T-helper 17 cell (primary cell): ENCODE measurements around the gene TMTC2. TPM values are rescaled to one million over a fixed set of nuclear protein-coding genes. Genes with fewer than 3 reads are reported as not detected.
A peak's percentile ranks its signal among the peaks of the same experiment; 100 is the strongest.

Experiments
- ATAC-seq: fragments of 150-1000 bp; cut with Tn5 transposase; 2 replicates; pipeline ENCODE4 v1.10.0; 2021; ENCODE audit warnings: mild to moderate bottlenecking, moderate library complexity
- DNase-seq, 3 donors: peaks; one replicate each; pipeline versions ENCODE4 v3.0.0 to v3.0.0-alpha.2; 2020 to 2021
- H3K9me3 ChIP-seq: one replicate; pipeline ENCODE4 v1.7.0; 2013; ENCODE audit warnings: low read length, mild to moderate bottlenecking; ENCODE audit not compliant: control insufficient read depth, poor library complexity, severe bottlenecking
- H3K27ac Mint-ChIP-seq: one replicate; pipeline ENCODE4 v1.8.0; 2022; ENCODE audit warnings: mild to moderate bottlenecking, moderate library complexity, mixed read lengths
- H3K27me3 Mint-ChIP-seq: one replicate; pipeline ENCODE4 v1.8.0; 2022; ENCODE audit warnings: mixed read lengths
- H3K36me3 Mint-ChIP-seq: one replicate; pipeline ENCODE4 v1.8.0; 2022; ENCODE audit warnings: low read depth, mixed read lengths
- H3K4me1 Mint-ChIP-seq: one replicate; pipeline ENCODE4 v1.8.0; 2022; ENCODE audit warnings: mild to moderate bottlenecking, mixed read lengths
- H3K4me3 Mint-ChIP-seq: one replicate; pipeline ENCODE4 v1.8.0; 2022; ENCODE audit warnings: mild to moderate bottlenecking, moderate library complexity, mixed read lengths
- total RNA-seq, 4 donors: library from RNA in 2 of 4; stranded (reverse) in 2 of 4; gene quantifications; one replicate each; pipeline ENCODE4 v1.2.3 and lab custom pipeline; 2022 to 2026

TMTC2 gene
- total RNA-seq, 2 donors from 2014 or later, result 6.0 to 6.2 TPM

DNA sequence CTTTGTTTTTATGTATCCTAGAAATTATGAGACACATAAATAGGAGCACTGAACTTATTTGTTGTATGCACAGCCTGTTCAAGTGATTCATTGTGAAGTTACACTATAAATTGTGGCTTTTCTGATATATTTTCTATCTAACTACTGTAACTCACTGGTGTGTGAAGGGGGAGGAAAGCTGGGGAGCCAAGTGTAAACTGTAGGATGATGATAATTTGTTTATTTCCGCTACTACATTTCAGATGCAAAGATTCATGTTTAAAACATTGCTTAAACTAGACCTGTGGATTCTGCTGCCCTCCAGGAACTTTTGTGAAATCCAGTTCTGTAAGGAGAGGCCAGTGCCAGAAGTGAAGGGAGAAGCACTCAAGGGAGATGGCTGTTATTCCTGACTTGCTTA, 3.3 kb downstream of the TMTC2 start:
- Mint-ChIP-seq H3K27me3 (no peaks in the 10 kb centered on the region), H3K27ac (peak overlapping the region; percentile 24), H3K36me3 (no peaks in the 10 kb centered on the region), H3K4me1 (peaks cover 20% of the 10 kb centered on the region), H3K4me3 (no peak overlapping the region)
- no peaks in the 10 kb centered on the region for H3K9me3 ChIP-seq
- ATAC-seq (no peak), DNase-seq (no peak)

DNA sequence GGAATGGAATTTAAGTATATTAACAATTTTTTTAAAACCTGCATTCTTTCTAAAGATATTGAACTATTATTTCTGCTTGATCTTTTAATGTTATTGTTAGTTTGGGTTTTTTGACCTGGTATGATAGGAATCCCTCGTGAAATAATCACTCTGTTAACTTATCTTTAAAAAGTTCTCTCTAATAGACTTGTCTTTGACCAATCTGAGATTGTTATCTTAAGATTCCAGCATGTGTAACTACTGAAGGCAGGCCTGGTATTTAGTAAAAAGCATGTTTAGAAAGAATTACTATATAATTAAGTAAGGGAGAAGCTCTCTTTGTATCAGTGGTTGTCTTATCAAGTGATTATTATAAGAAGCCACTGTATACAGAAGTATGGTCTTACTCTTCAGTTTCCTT, 4.8 kb downstream of the TMTC2 start:
- peaks cover 13% of the 10 kb centered on the region for H3K4me1 Mint-ChIP-seq
- ATAC-seq (no peak), DNase-seq (no peak)
- H3K27me3 Mint-ChIP-seq, result no peaks in the 10 kb centered on the region
- H3K36me3 Mint-ChIP-seq, result no peaks in the 10 kb centered on the region
- H3K4me3 Mint-ChIP-seq, result no peak overlapping the region
- no peak overlapping the region for H3K27ac Mint-ChIP-seq
- no peaks in the 10 kb centered on the region for H3K9me3 ChIP-seq

DNA sequence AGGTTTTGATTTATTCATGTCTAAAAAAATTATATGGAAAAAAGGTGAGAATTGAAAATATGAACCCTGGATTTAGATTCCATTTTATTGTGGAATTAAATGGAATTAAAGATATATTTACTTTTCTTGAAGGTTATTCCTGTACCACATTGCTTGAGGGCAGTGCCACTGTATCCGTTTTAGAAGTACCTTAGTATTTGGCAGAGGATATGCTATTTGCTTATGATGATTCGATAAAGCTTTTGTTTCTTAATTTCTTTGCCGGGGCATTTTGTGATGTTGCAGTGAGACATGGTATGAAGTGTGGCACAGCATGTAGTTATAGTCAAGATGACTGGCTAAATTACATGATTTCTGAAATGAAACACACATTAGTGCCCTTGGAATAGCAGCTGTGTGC, 7.6 kb downstream of the TMTC2 start:
- no peak for ATAC-seq
- peaks cover 5% of the 10 kb centered on the region for H3K4me1 Mint-ChIP-seq
- no peaks in the 10 kb centered on the region for H3K9me3 ChIP-seq
- no peaks in the 10 kb centered on the region for H3K27me3 Mint-ChIP-seq
- no peaks in the 10 kb centered on the region for H3K36me3 Mint-ChIP-seq
- no peak overlapping the region for H3K27ac Mint-ChIP-seq
- DNase-seq, result no peak
- H3K4me3 Mint-ChIP-seq, result no peak overlapping the region

DNA sequence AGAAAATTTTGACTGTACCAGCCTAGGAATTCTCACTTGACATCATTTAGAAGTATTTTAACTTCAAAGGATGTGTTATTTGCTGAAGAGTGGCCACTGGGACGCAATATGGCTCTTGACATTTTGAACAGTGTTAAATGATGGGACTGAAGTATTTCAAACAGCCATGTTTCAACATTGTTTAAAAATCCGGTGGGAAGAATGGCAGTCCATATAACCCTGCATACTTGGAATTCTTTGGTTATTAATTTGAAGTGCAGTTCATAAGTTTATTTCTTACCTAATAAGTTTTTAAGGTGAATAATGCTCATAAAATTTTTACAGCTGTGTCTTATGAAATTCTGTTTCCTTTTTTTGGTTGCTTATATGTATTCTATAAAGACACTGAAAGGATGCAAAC, 8.3 kb downstream of the TMTC2 start:
- ATAC-seq (no peak), DNase-seq (no peak)
- Mint-ChIP-seq H3K36me3 (no peaks in the 10 kb centered on the region), H3K4me3 (no peak overlapping the region), H3K27me3 (no peaks in the 10 kb centered on the region), H3K27ac (no peak overlapping the region), H3K4me1 (peaks cover 3% of the 10 kb centered on the region)
- no peaks in the 10 kb centered on the region for H3K9me3 ChIP-seq

DNA sequence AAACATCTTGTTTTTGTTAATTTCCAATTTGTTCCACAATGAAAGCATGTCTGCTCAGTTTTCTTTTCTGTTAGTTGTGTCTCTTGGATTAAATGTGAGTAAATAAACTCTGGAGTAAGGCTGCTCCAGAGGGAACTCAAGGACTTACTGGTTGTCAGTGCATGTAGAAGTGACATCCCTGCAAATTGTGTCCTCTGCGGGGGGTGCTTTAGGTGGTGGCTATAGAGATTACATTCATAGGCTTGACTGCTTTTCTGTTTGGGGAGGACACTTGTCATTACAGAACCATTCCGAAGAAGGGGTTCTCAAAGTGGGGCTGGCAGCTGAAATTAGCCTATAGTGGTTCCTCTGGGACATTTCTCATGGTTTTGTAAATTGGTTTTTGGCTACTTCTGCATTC, 8.8 kb downstream of the TMTC2 start:
- H3K9me3 ChIP-seq, result no peaks in the 10 kb centered on the region
- Mint-ChIP-seq H3K36me3 (no peaks in the 10 kb centered on the region), H3K4me1 (peaks cover 2% of the 10 kb centered on the region), H3K27ac (no peak overlapping the region), H3K27me3 (no peaks in the 10 kb centered on the region), H3K4me3 (no peak overlapping the region)
- ATAC-seq (no peak), DNase-seq (no peak)

DNA sequence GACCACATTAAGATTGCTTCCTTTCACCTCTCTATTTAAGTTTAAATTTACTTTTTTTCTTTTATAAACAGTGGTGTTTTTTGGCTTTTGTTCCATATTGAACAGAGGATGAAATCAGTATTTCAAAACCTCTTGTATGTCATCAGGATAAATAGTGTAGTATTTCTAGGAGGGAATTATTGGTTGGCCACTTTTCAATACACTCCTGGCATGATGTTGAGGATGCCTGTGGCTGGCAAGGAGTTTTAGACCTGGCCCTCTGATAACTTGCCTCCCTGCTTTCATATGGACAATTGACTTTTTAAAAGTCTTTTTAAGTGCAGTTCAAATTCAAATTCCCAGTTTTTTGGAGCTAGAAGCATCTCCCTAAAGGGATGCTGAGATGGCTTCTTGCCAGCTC, 9.8 kb downstream of the TMTC2 start:
- peaks cover 4% of the 10 kb centered on the region for H3K4me1 Mint-ChIP-seq
- no peaks in the 10 kb centered on the region for H3K27me3 Mint-ChIP-seq
- H3K27ac Mint-ChIP-seq, result no peak overlapping the region
- ATAC-seq (no peak), DNase-seq (no peak)
- no peaks in the 10 kb centered on the region for H3K9me3 ChIP-seq
- no peak overlapping the region for H3K4me3 Mint-ChIP-seq
- no peaks in the 10 kb centered on the region for H3K36me3 Mint-ChIP-seq

DNA sequence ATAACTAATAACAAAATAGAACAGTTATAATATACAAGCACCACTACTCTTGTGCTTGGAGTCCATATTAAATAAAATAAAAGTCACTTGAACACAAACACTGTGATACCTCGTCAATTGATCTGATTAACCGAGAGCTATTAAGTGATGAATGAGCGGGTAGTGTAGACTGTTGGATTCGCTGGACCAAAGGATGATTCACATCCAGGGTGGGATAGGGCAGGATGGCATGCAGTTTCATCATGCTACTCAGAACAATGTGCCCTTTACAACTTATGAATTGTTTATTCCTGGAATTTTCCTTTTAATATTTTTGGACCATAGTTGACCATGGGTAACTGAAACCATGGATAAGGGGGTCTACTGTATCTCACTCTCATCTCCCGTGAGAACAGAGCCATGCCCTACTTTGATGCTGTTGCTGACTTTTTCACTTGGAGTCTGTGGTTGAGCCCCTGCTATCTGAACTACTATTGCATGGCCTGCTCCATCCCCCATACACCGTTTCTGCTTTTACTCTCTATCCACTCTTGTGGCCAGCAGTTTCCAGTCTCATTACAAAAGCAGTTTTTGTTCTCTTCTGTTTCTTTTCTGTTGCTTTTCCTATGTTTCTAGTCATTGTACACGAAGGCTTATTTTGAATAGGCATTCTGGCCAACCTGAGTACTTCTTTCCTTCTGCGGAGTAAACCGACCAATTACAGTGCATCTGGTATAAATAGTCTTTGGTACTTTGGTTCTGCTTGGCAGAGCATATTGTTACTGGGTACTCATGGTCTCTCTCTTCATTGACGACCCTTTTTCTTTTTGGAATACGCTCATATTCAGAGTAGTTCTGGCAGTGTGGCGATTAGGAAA, 12.2 kb downstream of the TMTC2 start:
- Mint-ChIP-seq H3K36me3 (no peaks in the 10 kb centered on the region), H3K4me3 (no peak overlapping the region), H3K27me3 (no peaks in the 10 kb centered on the region), H3K27ac (no peak overlapping the region), H3K4me1 (peaks cover 4% of the 10 kb centered on the region)
- no peak for DNase-seq
- no peak for ATAC-seq
- H3K9me3 ChIP-seq, result no peaks in the 10 kb centered on the region

DNA sequence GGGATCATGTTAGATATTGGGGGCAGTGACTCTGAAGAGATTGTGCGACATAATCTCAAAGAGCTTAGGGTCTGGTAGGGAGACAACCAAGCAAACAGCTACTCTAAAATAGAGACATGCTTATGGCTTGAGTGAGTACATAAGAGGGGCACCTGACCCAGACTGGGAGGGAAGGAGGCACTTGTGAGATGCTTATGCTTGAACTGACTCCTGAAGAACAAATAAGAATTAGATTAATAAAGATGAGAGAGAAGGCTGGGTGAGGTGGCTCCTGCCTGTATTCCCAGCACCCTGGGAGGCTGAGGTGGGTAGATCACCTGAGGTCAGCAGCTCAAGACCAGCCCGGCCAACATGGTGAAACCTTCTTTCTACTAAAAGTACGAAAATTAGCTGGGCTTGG, 19.1 kb downstream of the TMTC2 start:
- no peaks in the 10 kb centered on the region for H3K9me3 ChIP-seq
- no peak overlapping the region for H3K27ac Mint-ChIP-seq
- ATAC-seq (no peak), DNase-seq (no peak)
- H3K27me3 Mint-ChIP-seq, result no peaks in the 10 kb centered on the region
- no peaks in the 10 kb centered on the region for H3K36me3 Mint-ChIP-seq
- H3K4me3 Mint-ChIP-seq, result no peak overlapping the region
- H3K4me1 Mint-ChIP-seq, result peaks cover 4% of the 10 kb centered on the region

DNA sequence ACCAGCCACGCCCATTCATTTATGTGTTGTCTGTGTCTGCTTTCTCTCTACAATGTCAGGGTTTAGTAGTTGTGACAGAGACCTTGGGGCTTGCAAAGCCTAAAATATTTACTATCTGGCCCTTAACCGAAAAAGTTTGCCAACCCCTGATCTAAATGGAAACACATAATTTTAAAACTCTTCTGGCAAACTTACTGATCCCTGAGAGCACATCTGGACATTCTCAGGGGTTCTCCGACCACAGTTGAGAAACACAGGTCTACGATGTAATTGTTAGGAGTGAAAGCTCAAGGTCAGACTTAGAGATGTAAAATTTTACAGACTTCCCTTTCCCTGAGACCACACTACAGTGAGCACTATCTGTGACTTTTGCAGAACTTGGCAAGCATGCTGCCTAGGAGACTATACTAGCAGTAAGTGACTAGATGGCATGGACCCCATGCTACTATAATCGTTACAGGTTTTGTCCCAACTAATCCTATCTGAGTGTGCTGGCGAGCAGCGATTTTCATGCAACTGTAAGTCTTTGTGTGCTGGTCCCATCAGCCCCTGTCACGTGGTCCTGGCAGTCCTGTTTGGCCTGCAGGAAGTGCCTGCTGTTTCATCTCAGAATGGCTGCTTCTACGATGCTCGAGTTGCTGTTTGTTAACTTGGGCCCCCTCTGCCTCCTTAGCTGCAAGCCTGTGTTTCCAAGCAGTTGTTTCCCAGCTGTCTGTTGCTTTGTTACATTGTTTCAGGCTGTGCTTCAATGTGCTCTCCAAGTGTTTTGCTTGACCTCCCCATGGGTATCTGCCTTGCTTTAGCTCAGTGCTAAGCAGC, 21.6 kb downstream of the TMTC2 start:
- peaks cover 2% of the 10 kb centered on the region for H3K36me3 Mint-ChIP-seq
- no peaks in the 10 kb centered on the region for H3K27me3 Mint-ChIP-seq
- no peak overlapping the region for H3K4me3 Mint-ChIP-seq
- no peak overlapping the region for H3K27ac Mint-ChIP-seq
- ATAC-seq, result no peak
- no peak for DNase-seq
- peaks cover 4% of the 10 kb centered on the region for H3K4me1 Mint-ChIP-seq
- H3K9me3 ChIP-seq, result no peaks in the 10 kb centered on the region

DNA sequence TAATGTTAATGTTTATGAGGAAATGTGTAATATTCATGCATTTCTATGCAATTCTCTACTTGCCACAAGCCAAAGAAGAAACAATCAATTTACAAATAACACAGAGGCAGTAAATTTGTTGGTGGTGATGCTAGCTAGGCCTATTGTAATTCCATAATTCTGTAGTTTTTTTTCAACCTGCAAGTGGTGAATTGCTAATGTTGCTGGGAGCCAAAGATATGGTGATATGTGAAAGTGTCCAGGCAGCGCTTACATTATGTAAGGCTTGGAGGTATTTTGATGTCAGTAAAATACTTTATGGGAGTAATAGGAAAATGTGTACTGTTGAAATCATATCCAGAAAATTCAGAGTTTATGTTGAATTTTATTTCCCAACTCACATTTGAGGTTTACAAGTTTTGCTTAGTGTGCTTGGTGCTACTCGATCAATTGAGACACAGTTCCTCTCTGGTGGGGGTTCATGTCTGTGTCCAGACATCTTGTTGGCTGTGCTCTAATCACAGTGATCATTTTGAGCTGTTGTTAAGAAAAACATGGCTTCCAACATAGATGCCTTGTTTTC, 23.2 kb downstream of the TMTC2 start:
- Mint-ChIP-seq H3K4me3 (no peak overlapping the region), H3K4me1 (peaks cover 4% of the 10 kb centered on the region), H3K36me3 (peaks cover 2% of the 10 kb centered on the region), H3K27me3 (no peaks in the 10 kb centered on the region), H3K27ac (no peak overlapping the region)
- no peak for ATAC-seq
- no peaks in the 10 kb centered on the region for H3K9me3 ChIP-seq
- no peak for DNase-seq

DNA sequence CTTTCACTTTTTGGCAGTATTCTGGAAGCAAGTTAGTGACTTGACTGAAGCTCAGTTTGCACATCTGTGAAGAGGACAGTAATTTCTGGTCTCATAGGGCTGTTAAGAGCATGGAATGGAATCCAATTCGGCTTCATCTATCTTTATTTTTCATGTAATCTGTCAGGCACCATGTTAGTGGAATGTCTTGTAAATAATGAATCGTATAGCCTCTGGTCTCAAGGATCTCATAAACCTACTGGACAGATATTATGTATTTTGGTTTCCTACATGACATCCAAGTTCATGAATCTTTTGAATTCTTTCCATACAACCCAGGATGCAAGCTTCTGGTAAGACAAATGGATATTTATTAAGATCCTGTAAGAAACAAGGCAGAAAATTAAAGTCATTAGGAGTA, 24.0 kb downstream of the TMTC2 start:
- Mint-ChIP-seq H3K36me3 (peaks cover 2% of the 10 kb centered on the region), H3K4me3 (no peak overlapping the region), H3K27me3 (no peaks in the 10 kb centered on the region), H3K27ac (no peak overlapping the region), H3K4me1 (peaks cover 3% of the 10 kb centered on the region)
- no peaks in the 10 kb centered on the region for H3K9me3 ChIP-seq
- no peak for ATAC-seq
- no peak for DNase-seq

DNA sequence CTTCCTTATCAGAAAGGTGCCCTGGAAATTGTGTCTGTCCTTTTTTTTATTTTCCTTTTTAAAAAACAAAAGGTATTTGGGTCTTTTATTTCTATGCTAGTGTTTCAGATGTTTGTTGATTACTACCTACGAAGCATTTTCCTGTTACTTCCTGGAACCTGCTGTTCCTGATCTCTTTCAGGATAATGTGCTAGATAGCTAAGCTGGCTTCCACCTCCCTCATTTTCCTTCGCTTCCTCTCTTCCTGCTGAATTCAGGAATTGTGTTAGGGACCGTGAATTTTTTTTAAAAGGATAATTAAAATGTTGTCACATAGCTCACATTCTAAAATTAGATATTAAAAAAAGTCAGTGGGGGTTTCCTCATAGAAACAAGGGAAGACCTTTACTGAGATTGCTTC, 27.7 kb downstream of the TMTC2 start:
- Mint-ChIP-seq H3K36me3 (peaks cover 2% of the 10 kb centered on the region), H3K4me1 (no peaks in the 10 kb centered on the region), H3K27ac (no peak overlapping the region), H3K4me3 (no peak overlapping the region), H3K27me3 (no peaks in the 10 kb centered on the region)
- DNase-seq (no peak), ATAC-seq (no peak)
- no peaks in the 10 kb centered on the region for H3K9me3 ChIP-seq

DNA sequence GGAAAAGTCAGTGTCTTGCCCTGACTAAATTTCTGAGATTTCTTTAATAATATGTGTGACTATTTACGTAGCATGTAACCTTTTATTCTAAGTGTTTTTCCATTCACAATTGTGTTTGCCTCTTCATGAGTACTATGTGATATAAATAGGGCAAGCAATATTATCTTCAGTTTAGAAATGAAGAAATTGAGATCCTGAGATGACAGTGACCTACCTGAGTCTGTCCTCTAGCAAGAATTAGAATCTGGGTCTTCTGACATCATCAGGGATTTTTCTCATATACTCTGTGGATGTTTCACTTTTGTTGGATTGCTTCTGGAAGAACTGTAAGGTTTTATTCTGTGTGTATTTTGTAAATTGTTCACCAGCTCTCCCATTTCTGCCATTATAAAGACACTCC, 35.0 kb downstream of the TMTC2 start:
- ATAC-seq, result no peak
- no peak overlapping the region for H3K4me3 Mint-ChIP-seq
- H3K27me3 Mint-ChIP-seq, result no peaks in the 10 kb centered on the region
- H3K36me3 Mint-ChIP-seq, result no peaks in the 10 kb centered on the region
- H3K27ac Mint-ChIP-seq, result no peak overlapping the region
- no peaks in the 10 kb centered on the region for H3K4me1 Mint-ChIP-seq
- no peak for DNase-seq
- no peaks in the 10 kb centered on the region for H3K9me3 ChIP-seq
